HepG2 (cell line): ENCODE results near the gene CDC37. TPM values are rescaled to one million over a fixed set of nuclear protein-coding genes. Genes with fewer than 3 reads are reported as not detected.

Source experiments
- HNF4A ChIP-seq: sonication (generic); formaldehyde crosslinking; IDR thresholded peaks from 2 replicates; pipeline ENCODE4 v1.4.0; 2020; ENCODE audit warnings: missing genetic modification reagents
- KLF12 ChIP-seq: sonication (generic); formaldehyde crosslinking; IDR thresholded peaks from 2 replicates; pipeline ENCODE4 v1.4.0; 2020; ENCODE audit warnings: missing genetic modification reagents, borderline replicate concordance
- MIER2 ChIP-seq: IDR thresholded peaks from 2 replicates; pipeline ENCODE4 v1.6.1; 2016; ENCODE audit warnings: missing biosample characterization, missing genetic modification reagents
- NAIF1 ChIP-seq: sonication (generic); formaldehyde crosslinking; IDR thresholded peaks from 2 replicates; pipeline ENCODE4 v1.5.0; 2020; ENCODE audit warnings: mild to moderate bottlenecking, missing genetic modification reagents, borderline replicate concordance
- NCOA1 ChIP-seq: sonication (generic); formaldehyde crosslinking; IDR thresholded peaks from 2 replicates; pipeline ENCODE4 v1.9.0; 2021; ENCODE audit warnings: missing genetic modification reagents
- NFE2L2 ChIP-seq: fragments of 150-350 bp; IDR thresholded peaks from 2 replicates; pipeline ENCODE4 v1.6.1; 2014; ENCODE audit warnings: low read length
- PCBP1 ChIP-seq: fragments of 200-400 bp; formaldehyde crosslinking; IDR thresholded peaks from 2 replicates; pipeline ENCODE4 v1.6.1; 2017; ENCODE audit warnings: mild to moderate bottlenecking, low read depth, low read length, borderline replicate concordance
- RBFOX2 ChIP-seq: fragments of 200-400 bp; formaldehyde crosslinking; IDR thresholded peaks from 2 replicates; pipeline ENCODE4 v1.6.1; 2017; ENCODE audit warnings: low read depth, mild to moderate bottlenecking, low read length
- SCMH1 ChIP-seq: sonication (generic); formaldehyde crosslinking; IDR thresholded peaks from 2 replicates; pipeline ENCODE4 v1.9.0; 2021; ENCODE audit warnings: missing genetic modification reagents, mild to moderate bottlenecking, borderline replicate concordance
- SP1 ChIP-seq, 2 experiments: fragments of 450-650 bp in 1 of 2; sonication (generic) in 1 of 2; formaldehyde crosslinking in 1 of 2; IDR thresholded peaks; 2 replicates each; pipeline versions ENCODE4 v1.4.0 to v1.6.1; 2016 to 2020; ENCODE audit warnings: missing genetic modification reagents in 1 of 2
- SSRP1 ChIP-seq: IDR thresholded peaks from 2 replicates; pipeline ENCODE4 v1.6.1; 2016; ENCODE audit warnings: control low read depth
- ZNF281 ChIP-seq: sonication (generic); formaldehyde crosslinking; IDR thresholded peaks from 2 replicates; pipeline ENCODE4 v1.4.0; 2020; ENCODE audit warnings: missing genetic modification reagents, borderline replicate concordance
- ZNF367 ChIP-seq: sonication (generic); formaldehyde crosslinking; IDR thresholded peaks from 2 replicates; pipeline ENCODE4 v1.4.0; 2020; ENCODE audit warnings: missing genetic modification reagents, borderline replicate concordance
- ZNF44 ChIP-seq: sonication (generic); formaldehyde crosslinking; IDR thresholded peaks from 2 replicates; pipeline ENCODE4 v1.5.1; 2020; ENCODE audit warnings: mild to moderate bottlenecking, missing genetic modification reagents
- ZNF570 ChIP-seq: sonication (generic); formaldehyde crosslinking; IDR thresholded peaks from 2 replicates; pipeline ENCODE4 v1.4.0; 2020; ENCODE audit warnings: mild to moderate bottlenecking, missing genetic modification reagents, borderline replicate concordance
- ZNF577 ChIP-seq: sonication (generic); formaldehyde crosslinking; IDR thresholded peaks from 2 replicates; pipeline ENCODE4 v1.4.0; 2020; ENCODE audit warnings: mild to moderate bottlenecking, low read depth, missing genetic modification reagents, borderline replicate concordance
- ZNF639 ChIP-seq: conservative IDR thresholded peaks from 2 replicates; pipeline ENCODE4 v1.6.1; 2018; ENCODE audit warnings: missing genetic modification reagents
- polyA plus RNA-seq, 8 experiments: library from polyadenylated mRNA; depleted of rRNA in 3 of 8; stranded (reverse) in 7 of 8; unstranded in 1 of 8; fragments of >200 nt; fragmentation: Illumina TruSeq in 4 of 8; extraction: Trizol in 4 of 8; gene quantifications; 2 replicates each; pipeline versions ENCODE4 v1.2.1 to v1.2.3, GENCODE V29; 2011 to 2016; ENCODE audit warnings: low read depth in 4 of 8, missing spikeins in 1 of 8, mixed read lengths in 1 of 8; ENCODE audit not compliant: insufficient read depth in 1 of 8
- total RNA-seq, 5 experiments: library from RNA; depleted of rRNA; stranded (reverse); fragments of >200 nt; fragmentation: Illumina TruSeq; extraction: Trizol; gene quantifications; 2 replicates each; pipeline ENCODE4 v1.2.3, GENCODE V29; 2016; ENCODE audit warnings: low read depth in 1 of 5
- TF ChIP-seq, protein P1 (sequence below): IDR thresholded peaks from 2 replicates; pipeline ENCODE4 v1.6.1; 2016; ENCODE audit warnings: low read depth, borderline replicate concordance
- TF ChIP-seq, protein P2 (sequence below): sonication (generic); formaldehyde crosslinking; IDR thresholded peaks from 2 replicates; pipeline ENCODE4 v1.4.0; 2020; ENCODE audit warnings: missing genetic modification reagents, borderline replicate concordance

The CDC37 gene
- total and polyA plus RNA-seq, 2 of the 13 experiments (the other 11 are each of a cell fraction or from before 2014, with no cell fraction given) = 158 to 177 TPM

GRCh38 chr19:10416380-10417257 is 13.3 kb upstream of the CDC37 start (continued):
- peak; percentile 61; the same call in 1 of the 2 replicates for TF ChIP-seq ZNF281
- peak; percentile 74; the same call in 1 of the 2 replicates for TF ChIP-seq PCBP1
- no peak for TF ChIP-seq SCMH1 (CRISPR knock-in tag)
- peak; percentile 34; the same call in 1 of the 2 replicates for TF ChIP-seq KLF12
- no peak for TF ChIP-seq ZNF570 (CRISPR knock-in tag)
- TF ChIP-seq ZNF577 (CRISPR knock-in tag) = no peak
- TF ChIP-seq NAIF1 (CRISPR knock-in tag) = no peak
- peak; percentile 62; the same call in 1 of the 2 replicates for TF ChIP-seq SSRP1
- TF ChIP-seq, protein P1, sequence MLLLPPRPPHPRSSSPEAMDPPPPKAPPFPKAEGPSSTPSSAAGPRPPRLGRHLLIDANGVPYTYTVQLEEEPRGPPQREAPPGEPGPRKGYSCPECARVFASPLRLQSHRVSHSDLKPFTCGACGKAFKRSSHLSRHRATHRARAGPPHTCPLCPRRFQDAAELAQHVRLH = peak; percentile 90; the same call in 1 of the 2 replicates
- TF ChIP-seq, protein P2, sequence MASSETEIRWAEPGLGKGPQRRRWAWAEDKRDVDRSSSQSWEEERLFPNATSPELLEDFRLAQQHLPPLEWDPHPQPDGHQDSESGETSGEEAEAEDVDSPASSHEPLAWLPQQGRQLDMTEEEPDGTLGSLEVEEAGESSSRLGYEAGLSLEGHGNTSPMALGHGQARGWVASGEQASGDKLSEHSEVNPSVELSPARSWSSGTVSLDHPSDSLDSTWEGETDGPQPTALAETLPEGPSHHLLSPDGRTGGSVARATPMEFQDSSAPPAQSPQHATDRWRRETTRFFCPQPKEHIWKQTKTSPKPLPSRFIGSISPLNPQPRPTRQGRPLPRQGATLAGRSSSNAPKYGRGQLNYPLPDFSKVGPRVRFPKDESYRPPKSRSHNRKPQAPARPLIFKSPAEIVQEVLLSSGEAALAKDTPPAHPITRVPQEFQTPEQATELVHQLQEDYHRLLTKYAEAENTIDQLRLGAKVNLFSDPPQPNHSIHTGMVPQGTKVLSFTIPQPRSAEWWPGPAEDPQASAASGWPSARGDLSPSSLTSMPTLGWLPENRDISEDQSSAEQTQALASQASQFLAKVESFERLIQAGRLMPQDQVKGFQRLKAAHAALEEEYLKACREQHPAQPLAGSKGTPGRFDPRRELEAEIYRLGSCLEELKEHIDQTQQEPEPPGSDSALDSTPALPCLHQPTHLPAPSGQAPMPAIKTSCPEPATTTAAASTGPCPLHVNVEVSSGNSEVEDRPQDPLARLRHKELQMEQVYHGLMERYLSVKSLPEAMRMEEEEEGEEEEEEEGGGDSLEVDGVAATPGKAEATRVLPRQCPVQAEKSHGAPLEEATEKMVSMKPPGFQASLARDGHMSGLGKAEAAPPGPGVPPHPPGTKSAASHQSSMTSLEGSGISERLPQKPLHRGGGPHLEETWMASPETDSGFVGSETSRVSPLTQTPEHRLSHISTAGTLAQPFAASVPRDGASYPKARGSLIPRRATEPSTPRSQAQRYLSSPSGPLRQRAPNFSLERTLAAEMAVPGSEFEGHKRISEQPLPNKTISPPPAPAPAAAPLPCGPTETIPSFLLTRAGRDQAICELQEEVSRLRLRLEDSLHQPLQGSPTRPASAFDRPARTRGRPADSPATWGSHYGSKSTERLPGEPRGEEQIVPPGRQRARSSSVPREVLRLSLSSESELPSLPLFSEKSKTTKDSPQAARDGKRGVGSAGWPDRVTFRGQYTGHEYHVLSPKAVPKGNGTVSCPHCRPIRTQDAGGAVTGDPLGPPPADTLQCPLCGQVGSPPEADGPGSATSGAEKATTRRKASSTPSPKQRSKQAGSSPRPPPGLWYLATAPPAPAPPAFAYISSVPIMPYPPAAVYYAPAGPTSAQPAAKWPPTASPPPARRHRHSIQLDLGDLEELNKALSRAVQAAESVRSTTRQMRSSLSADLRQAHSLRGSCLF = no peak
- TF ChIP-seq NCOA1 (CRISPR knock-in tag) = 0 out of 2 replicates have a peak, but pooled peaks have one; percentile 54
- no peak for TF ChIP-seq NFE2L2
- TF ChIP-seq MIER2 (CRISPR knock-in tag) = 0 out of 2 replicates have a peak, but pooled peaks have one; percentile 18
- peak; percentile 40; the same call in 1 of the 2 replicates for TF ChIP-seq RBFOX2
- TF ChIP-seq SP1 (IDR thresholded peaks at IDR 0.05) = no peak
- TF ChIP-seq SP1 (CRISPR knock-in tag; IDR thresholded peaks at IDR 0.05) = peak; percentile 88
- peak; percentile 70; the same call in 1 of the 2 replicates for TF ChIP-seq ZNF639 (CRISPR knock-in tag)
- TF ChIP-seq ZNF367 (CRISPR knock-in tag) = no peak
- TF ChIP-seq ZNF44 (CRISPR knock-in tag) = no peak
- peak; percentile 62 for TF ChIP-seq HNF4A (CRISPR knock-in tag)
